A673 (cell line): ENCODE results near the gene ADAM23. TPM values are rescaled to one million over a fixed set of nuclear protein-coding genes. Genes with fewer than 3 reads are reported as not detected.

Source experiments
- BruUV-seq: library from RNA; stranded (reverse); fragments of 400-500 nt; replicated peaks from 2 replicates; lab custom pipeline; 2021; lab: Mats Ljungman, UMichigan
- CTCF ChIA-PET: fragments of 300-600 bp; sonication (Branson Sonifier 250); formaldehyde crosslinking; loops from one replicate; lab custom pipeline; 2022; ENCODE audit warnings: antibody characterized with exemption; lab: Charles Lee
- POLR2A ChIA-PET: fragments of 300-600 bp; sonication (Branson Sonifier 250); formaldehyde crosslinking; loops from one replicate; lab custom pipeline; 2022; ENCODE audit warnings: antibody characterized with exemption; ENCODE audit not compliant: low non-redundant PET; lab: Charles Lee
- DNase-seq: peaks from one replicate; pipeline ENCODE4 v3.0.0-alpha.2; 2015; ENCODE audit warnings: low spot score
- H3K27ac ChIP-seq: fragments of 200-600 bp; sonication (generic); 2 replicates; pipeline ENCODE4 v1.5.1; 2016; ENCODE audit warnings: mixed run types, low read depth, mild to moderate bottlenecking, mixed read lengths, antibody characterized with exemption, low read length; ENCODE audit not compliant: poor library complexity, severe bottlenecking
- H3K27me3 ChIP-seq: fragments of 200-600 bp; sonication (generic); replicated peaks from 2 replicates; pipeline ENCODE4 v1.6.1; 2017; ENCODE audit warnings: mixed run types, low read depth, mild to moderate bottlenecking, mixed read lengths, antibody characterized with exemption, low read length; ENCODE audit not compliant: insufficient read depth, poor library complexity
- H3K36me3 ChIP-seq: fragments of 200-600 bp; sonication (generic); 2 replicates; pipeline ENCODE4 v1.6.1; 2016; ENCODE audit warnings: mixed run types, mild to moderate bottlenecking, mixed read lengths, antibody characterized with exemption, low read length; ENCODE audit not compliant: insufficient read depth, poor library complexity, severe bottlenecking
- H3K4me1 ChIP-seq: fragments of 200-600 bp; sonication (generic); 2 replicates; pipeline ENCODE4 v1.6.1; 2017; ENCODE audit warnings: mixed run types, mild to moderate bottlenecking, mixed read lengths, antibody characterized with exemption, low read length; ENCODE audit not compliant: insufficient read depth, poor library complexity, severe bottlenecking
- H3K4me3 ChIP-seq: fragments of 200-600 bp; sonication (generic); 2 replicates; pipeline ENCODE4 v1.5.1; 2016; ENCODE audit warnings: low read depth, mixed run types, mild to moderate bottlenecking, mixed read lengths, low read length; ENCODE audit not compliant: poor library complexity, severe bottlenecking
- H3K9me3 ChIP-seq: fragments of 200-600 bp; sonication (generic); 2 replicates; pipeline ENCODE4 v1.6.1; 2016; ENCODE audit warnings: mixed run types, low read depth, mild to moderate bottlenecking, mixed read lengths, antibody characterized with exemption, low read length; ENCODE audit not compliant: poor library complexity, severe bottlenecking
- EZH2 ChIP-seq: fragments of 200-600 bp; sonication (generic); IDR thresholded peaks from 2 replicates; pipeline ENCODE4 v1.6.1; 2017; ENCODE audit warnings: borderline replicate concordance, low read depth, mild to moderate bottlenecking, mixed read lengths, antibody characterized with exemption, low read length; ENCODE audit not compliant: poor library complexity, severe bottlenecking
- intact Hi-C: fragments of 100-400 bp; cut with micrococcal nuclease; formaldehyde crosslinking; loops from one replicate; pipeline ENCODE4 v1.10.0; 2022; ENCODE audit not compliant: unreplicated experiment
- total RNA-seq: library from RNA; stranded (reverse); gene quantifications from 2 replicates; pipeline ENCODE4 v1.2.3, GENCODE V29; 2021
- TF ChIP-seq, protein P1 (sequence below): fragments of 300-800, 200-600 bp; sonication (generic); conservative IDR thresholded peaks from 2 replicates; pipeline ENCODE4 v1.5.1; 2017; ENCODE audit warnings: low read depth, mild to moderate bottlenecking, antibody characterized with exemption, low read length, moderate library complexity, mixed read lengths

ADAM23 gene
- total RNA-seq, 1 experiment from 2014 or later: 0.21 TPM

DNA sequence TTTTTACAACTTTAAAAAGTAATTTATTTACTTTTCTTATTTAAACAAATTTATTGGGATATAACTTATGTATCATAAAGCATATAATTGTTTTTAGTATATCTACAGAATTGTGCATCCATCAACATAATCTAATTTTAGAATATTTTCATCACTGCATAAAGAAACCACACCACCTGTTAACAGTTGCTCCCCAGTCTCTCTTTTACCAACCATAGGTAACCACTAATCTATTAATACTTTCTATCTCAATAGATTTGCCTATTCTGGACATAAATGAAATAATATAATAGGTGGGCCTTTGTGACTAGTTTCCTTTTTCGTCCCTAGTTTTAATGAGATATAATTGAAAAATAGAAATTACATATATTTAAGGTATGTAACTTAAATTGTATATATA is 90.6 kb downstream of the ADAM23 start:
- TF ChIP-seq EZH2: no peak
- TF ChIP-seq, protein P1, sequence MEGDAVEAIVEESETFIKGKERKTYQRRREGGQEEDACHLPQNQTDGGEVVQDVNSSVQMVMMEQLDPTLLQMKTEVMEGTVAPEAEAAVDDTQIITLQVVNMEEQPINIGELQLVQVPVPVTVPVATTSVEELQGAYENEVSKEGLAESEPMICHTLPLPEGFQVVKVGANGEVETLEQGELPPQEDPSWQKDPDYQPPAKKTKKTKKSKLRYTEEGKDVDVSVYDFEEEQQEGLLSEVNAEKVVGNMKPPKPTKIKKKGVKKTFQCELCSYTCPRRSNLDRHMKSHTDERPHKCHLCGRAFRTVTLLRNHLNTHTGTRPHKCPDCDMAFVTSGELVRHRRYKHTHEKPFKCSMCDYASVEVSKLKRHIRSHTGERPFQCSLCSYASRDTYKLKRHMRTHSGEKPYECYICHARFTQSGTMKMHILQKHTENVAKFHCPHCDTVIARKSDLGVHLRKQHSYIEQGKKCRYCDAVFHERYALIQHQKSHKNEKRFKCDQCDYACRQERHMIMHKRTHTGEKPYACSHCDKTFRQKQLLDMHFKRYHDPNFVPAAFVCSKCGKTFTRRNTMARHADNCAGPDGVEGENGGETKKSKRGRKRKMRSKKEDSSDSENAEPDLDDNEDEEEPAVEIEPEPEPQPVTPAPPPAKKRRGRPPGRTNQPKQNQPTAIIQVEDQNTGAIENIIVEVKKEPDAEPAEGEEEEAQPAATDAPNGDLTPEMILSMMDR: no peak
- H3K9me3 ChIP-seq: no peaks in the 10 kb centered on the region
- H3K4me1 ChIP-seq: no peaks in the 10 kb centered on the region
- ChIA-PET POLR2A (no interaction called here), CTCF (no interaction called here)
- intact Hi-C loops: no loop called here
- DNase-seq: no peak
- H3K27ac ChIP-seq: no peak overlapping the region
- H3K27me3 ChIP-seq: peaks cover 3% of the 10 kb centered on the region
- H3K4me3 ChIP-seq: no peak overlapping the region
- H3K36me3 ChIP-seq: no peaks in the 10 kb centered on the region
- BruUV-seq: no TSS peak

DNA sequence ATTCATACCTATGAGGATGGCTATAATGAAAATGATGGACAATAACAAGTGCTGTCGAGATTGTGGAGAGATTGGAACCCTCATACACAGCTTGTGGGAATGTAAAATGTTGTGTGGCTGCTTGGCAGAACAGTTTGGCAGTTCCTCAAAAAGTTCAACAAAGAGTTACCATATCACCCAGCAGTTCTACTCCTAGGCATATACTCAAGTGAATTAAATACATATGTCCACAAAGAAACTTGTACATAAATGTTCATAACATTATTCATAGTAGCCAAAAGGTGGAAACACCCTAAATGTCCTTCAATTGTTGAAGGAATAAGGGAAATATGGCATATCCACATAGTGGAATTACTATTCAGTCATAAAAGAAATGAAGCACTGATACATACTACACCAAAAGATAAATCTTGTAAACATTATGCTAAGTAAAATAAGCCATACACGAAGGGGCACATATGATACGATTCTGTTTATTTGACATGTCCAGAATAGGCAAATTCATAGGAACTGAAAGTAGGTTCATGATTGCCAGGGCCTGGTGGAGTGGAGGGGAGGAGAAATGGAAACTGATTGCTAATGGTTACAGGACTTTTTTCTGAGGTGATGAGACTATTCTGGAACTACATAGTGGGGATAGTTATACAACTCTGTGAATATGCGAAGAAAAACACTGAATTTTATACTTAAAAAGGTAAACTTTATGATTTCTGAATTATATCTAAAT is 92.1 kb downstream of the ADAM23 start:
- POLR2A ChIA-PET: no interaction called here

DNA sequence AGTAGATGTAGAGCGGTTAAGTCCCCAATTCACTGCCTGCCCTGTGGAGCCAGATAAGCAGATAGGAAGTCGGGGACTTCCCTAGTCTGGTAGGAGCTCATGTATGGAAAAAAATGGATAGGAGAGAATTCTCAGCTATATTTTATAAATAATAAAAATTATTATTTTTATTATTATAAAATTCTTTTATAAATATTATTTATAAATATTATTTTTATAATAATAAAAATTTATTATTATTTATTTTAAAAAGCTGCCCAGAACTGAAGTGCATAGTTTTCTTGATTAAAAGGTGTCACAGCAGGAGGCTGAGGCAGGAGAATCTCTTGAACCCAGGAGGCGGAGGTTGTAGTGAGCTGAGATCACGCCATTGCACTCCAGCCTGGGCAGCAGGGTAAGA is 97.4 kb downstream of the ADAM23 start:
- H3K36me3 ChIP-seq: no peaks in the 10 kb centered on the region
- H3K27ac ChIP-seq: no peak overlapping the region
- intact Hi-C loops: no loop called here
- DNase-seq: no peak
- no peaks in the 10 kb centered on the region for H3K4me1 ChIP-seq
- TF ChIP-seq EZH2: no peak
- TF ChIP-seq, protein P1: no peak
- ChIA-PET POLR2A (no interaction called here), CTCF (no interaction called here)
- peaks cover 3% of the 10 kb centered on the region for H3K27me3 ChIP-seq
- BruUV-seq: no TSS peak
- H3K9me3 ChIP-seq: no peaks in the 10 kb centered on the region
- H3K4me3 ChIP-seq: no peak overlapping the region

More for the DNA sequence above, 92.1 kb downstream of the ADAM23 start:
- Histone ChIP-seq H3K27ac (no peak overlapping the region), H3K36me3 (no peaks in the 10 kb centered on the region), H3K27me3 (peaks cover 3% of the 10 kb centered on the region), H3K4me3 (no peak overlapping the region), H3K4me1 (no peaks in the 10 kb centered on the region), H3K9me3 (no peaks in the 10 kb centered on the region)
- DNase-seq: no peak
- BruUV-seq: no TSS peak
- CTCF ChIA-PET: no interaction called here
- intact Hi-C loops: no loop called here
- TF ChIP-seq, protein P1: no peak
- TF ChIP-seq EZH2: no peak
